ENCODE measurements around the gene OR2V2. TPM values are rescaled to one million over a fixed set of nuclear protein-coding genes. Genes with fewer than 3 reads are reported as not detected.
"Not testable (repeated sequence)": the region's sequence is repeated elsewhere in the genome, so short reads cannot be mapped to it uniquely, and the experiment has no call there.

The OR2V2 gene
- polyA plus RNA-seq (2012; ENCODE audit: insufficient read depth, insufficient read length, low read depth): not detected

DNA sequence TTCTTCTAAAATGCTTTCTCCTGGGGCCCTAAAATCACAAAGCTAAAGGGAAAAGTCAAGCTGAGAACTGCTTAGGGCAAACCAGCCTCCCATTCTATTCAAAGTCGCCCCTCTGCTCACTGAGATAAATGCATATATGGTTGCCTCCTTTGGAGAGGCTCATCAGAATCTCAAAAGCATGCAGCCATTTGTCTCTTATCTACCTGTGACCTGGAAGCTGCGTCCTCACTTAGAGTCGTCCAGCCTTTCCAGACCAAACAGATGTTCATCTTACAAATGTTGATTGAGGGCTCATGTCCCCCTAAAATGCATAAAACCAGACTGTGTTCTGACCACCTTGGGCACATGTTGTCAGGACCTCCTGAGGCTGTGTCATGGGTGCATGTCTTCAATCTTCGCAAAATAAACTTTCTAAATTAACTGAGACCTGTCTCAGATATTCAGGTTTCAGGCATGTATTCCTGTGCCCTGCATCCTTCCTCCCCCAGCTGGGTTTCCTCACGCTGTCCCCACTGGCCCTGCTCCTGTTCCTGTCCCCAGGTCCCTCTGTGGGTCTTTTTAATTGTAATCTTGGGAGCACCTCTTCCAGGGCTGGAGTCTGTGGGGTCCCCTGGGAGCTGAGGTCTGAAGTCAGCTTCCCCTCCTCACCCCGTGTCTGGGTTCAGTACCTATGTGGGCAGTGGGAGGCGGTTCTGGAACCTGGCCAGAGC lies at the start of gene OR2V2:
Gene OR2V2, plus strand, starts transcription at position 660 of the 710 bp plus-strand sequence. CDS start 7,357 bp downstream, outside the sequence.
- H3K9me3 ChIP-seq; H3K36me3 ChIP-seq; H3K4me3 ChIP-seq (ENCODE audit: low read depth, low read length); H3K27me3 ChIP-seq; DNase-seq; H3K4me1 ChIP-seq: not testable (repeated sequence)

GRCh38 chr5:181097759-181098491 lies 49.5 kb upstream of the OR2V2 start:
- DNase-seq; H3K36me3 ChIP-seq; H3K4me3 ChIP-seq (ENCODE audit: low read depth, low read length): not testable (repeated sequence)

GRCh38 chr5:181098762-181099601 lies 48.4 kb upstream of the OR2V2 start:
- Histone ChIP-seq H3K36me3 (no peaks in the 10 kb centered on the region), H3K4me3 (ENCODE audit: low read depth, low read length) (no peak overlapping the region), H3K4me1 (no peaks in the 10 kb centered on the region), H3K27me3 (peaks cover 19% of the 10 kb centered on the region), H3K9me3 (no peaks in the 10 kb centered on the region)
- no peak for DNase-seq
- no peak for TF ChIP-seq CTCF (IDR thresholded peaks at IDR 0.05; ENCODE audit: low read depth, low read length)

More at GRCh38 chr5:181097759-181098491, 49.5 kb upstream of the OR2V2 start:
- H3K9me3 ChIP-seq, H3K4me1 ChIP-seq: not testable (repeated sequence)
- H3K27me3 ChIP-seq: peaks cover 17% of the 10 kb centered on the region

DNA sequence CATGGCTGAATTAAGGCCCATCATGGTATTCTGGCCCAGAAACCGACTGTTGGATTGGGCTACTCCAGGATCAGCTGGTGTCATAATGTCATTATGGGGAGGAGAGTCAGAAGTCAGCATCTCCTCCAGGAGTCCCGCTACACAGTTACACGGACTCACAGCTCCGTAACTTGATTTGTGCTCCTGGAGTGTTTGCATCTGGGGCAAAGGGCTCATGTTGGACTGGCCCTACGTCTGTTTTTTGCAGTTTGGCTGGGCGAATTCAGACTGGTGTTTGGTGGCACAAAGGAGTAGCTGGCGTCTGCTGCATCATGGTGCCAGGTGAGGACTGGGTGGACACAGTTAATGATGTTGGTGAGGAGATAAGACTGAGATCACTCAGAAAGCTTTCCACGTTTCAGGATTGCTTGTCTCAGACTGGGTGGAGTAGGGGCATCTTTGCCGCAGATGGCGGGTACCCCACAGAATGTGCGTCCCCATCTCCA lies 47.7 kb upstream of the OR2V2 start:
- no peaks in the 10 kb centered on the region for H3K9me3 ChIP-seq
- H3K27me3 ChIP-seq: peaks cover 23% of the 10 kb centered on the region
- no peak for TF ChIP-seq CTCF (IDR thresholded peaks at IDR 0.05; ENCODE audit: low read depth, low read length)
- DNase-seq: no peak
- H3K4me1 ChIP-seq: no peaks in the 10 kb centered on the region
- H3K4me3 ChIP-seq (ENCODE audit: low read depth, low read length): no peak overlapping the region
- H3K36me3 ChIP-seq: no peaks in the 10 kb centered on the region

DNA sequence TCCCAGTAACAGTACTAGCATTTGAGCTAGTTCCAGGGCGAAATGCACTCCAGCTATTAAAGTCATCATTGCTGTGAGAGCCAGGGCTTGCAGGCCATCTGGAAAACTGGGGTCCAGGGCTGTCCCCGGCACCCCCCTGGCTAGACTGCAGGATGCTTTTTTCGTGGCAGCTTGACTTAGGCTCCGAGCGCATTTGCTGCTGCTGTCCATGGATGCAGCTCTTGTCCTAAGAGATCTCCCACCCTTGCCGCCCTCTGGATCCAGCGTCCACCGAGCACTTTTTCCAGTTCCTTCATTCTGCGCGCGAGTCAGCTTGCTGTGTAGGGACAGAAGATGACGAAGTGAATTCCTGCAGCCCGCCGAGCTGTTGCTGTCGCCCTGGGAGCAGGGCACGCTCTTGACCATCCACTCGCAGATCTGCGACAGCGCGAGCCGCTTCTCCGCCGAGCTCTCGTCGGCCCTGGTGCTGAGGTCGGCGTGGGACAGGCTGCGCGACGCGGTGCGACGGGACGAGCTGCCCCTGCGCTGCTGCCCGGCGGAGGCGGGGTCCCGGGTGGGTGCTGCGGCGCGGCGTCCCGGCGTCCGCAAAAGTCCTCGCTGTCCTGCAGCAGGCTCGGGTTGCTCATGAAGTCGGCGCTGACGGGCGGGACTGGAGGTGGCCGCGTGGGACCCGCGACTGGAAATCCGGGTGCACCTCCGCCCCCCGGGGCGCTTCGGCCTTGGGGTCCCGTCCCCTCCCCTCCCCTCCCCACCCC lies 47.1 kb upstream of the OR2V2 start:
- Histone ChIP-seq H3K4me3 (ENCODE audit: low read depth, low read length) (peak overlapping the region; percentile 16; the same call in 1 of the 2 replicates), H3K27me3 (peaks cover 23% of the 10 kb centered on the region), H3K4me1 (no peaks in the 10 kb centered on the region), H3K36me3 (no peaks in the 10 kb centered on the region), H3K9me3 (no peaks in the 10 kb centered on the region)
- no peak for TF ChIP-seq CTCF (IDR thresholded peaks at IDR 0.05; ENCODE audit: low read depth, low read length)
- DNase-seq: peak; percentile 28

GRCh38 chr5:181101030-181101641 lies 46.2 kb upstream of the OR2V2 start:
- not testable (repeated sequence) for H3K36me3 ChIP-seq; H3K4me1 ChIP-seq; H3K4me3 ChIP-seq (ENCODE audit: low read depth, low read length)

GRCh38 chr5:181101930-181102674 lies 45.3 kb upstream of the OR2V2 start:
- peaks cover 30% of the 10 kb centered on the region for H3K27me3 ChIP-seq
- H3K9me3 ChIP-seq; H3K4me3 ChIP-seq (ENCODE audit: low read depth, low read length); H3K36me3 ChIP-seq; DNase-seq; H3K4me1 ChIP-seq: not testable (repeated sequence)

More at GRCh38 chr5:181101030-181101641, 46.2 kb upstream of the OR2V2 start:
- peaks cover 23% of the 10 kb centered on the region for H3K27me3 ChIP-seq
- not testable (repeated sequence) for DNase-seq, H3K9me3 ChIP-seq

DNA sequence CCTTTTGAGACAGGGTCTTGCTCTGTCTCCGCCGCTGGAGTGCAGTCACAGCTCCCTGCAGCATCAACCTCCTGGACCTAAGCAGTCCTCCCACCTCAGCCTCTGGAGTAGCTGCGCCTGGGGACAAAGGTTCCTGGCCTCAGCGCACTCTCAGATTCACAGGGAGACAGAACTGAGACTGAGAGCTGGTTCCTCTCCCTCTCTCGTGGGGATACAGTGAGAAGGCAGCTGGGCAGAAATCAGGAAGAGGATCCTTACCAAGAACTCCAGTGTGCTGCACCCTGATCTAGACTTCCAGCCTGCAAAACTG lies 43.2 kb upstream of the OR2V2 start:
- H3K4me3 ChIP-seq (ENCODE audit: low read depth, low read length): peak overlapping the region; percentile 26
- not testable (repeated sequence) for H3K9me3 ChIP-seq, H3K4me1 ChIP-seq, H3K36me3 ChIP-seq, DNase-seq
- H3K27me3 ChIP-seq: peaks cover 34% of the 10 kb centered on the region

DNA sequence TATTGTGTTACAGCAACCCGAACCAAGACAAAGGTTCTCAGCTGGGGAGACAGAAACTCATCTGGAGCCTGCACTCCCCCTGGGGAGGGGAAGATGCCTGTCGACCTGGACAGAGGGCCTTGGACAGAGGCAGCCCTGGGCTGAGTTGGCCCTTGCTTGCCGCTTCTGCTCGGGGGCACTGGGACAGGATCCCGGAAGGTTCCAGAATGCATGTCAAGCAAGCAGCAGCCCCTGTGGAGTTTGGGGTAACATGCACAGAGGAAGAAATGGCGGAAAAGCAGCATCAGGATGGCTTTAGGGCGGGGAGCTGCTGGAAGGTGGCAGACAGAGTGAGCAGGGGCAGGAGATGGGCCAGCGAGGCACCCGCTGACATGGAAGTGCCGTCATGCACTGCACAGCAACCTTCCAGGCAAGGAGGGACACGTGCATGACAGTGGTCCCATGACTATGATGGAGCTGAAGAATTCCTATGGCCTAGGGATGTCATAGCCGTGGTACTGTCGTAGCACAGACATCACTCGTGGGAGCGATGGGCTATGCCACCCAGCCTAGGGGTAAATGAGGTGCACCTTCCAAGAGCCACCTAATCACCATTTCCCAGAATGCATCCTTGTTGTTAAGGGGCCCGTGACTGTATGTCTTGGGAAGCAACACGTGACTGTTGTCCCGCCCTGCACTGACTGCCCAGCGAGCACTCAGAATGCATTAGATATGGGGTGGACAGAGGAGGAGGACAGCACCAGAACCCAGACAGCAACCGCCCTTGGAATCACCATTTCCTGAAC lies 42.6 kb upstream of the OR2V2 start:
- not testable (repeated sequence) for H3K4me3 ChIP-seq (ENCODE audit: low read depth, low read length); H3K4me1 ChIP-seq; H3K36me3 ChIP-seq; H3K9me3 ChIP-seq; DNase-seq
- peaks cover 29% of the 10 kb centered on the region for H3K27me3 ChIP-seq

Measured in BE2C (cell line).